ENCODE measurements around the gene PKP3.
"Not testable (repeated sequence)": the region's sequence is repeated elsewhere in the genome, so short reads cannot be mapped to it uniquely, and the experiment has no call there.

The PKP3 gene

GRCh38 chr11:384511-384910, 9.5 kb upstream of the PKP3 start:
- TF ChIP-seq CTCF (conservative IDR thresholded peaks at IDR 0.05) = no peak

GRCh38 chr11:385594-386351, 8.2 kb upstream of the PKP3 start:
- H3K27ac ChIP-seq = no peak overlapping the region

More at GRCh38 chr11:384511-384910, 9.5 kb upstream of the PKP3 start:
- H3K27ac ChIP-seq = no peak overlapping the region

GRCh38 chr11:386483-386882, 7.5 kb upstream of the PKP3 start:
- no peak for TF ChIP-seq CTCF (conservative IDR thresholded peaks at IDR 0.05)

More at GRCh38 chr11:385594-386351, 8.2 kb upstream of the PKP3 start:
- TF ChIP-seq CTCF (conservative IDR thresholded peaks at IDR 0.05) = no peak

GRCh38 chr11:387193-387793, 6.7 kb upstream of the PKP3 start:
- no peak for TF ChIP-seq CTCF (conservative IDR thresholded peaks at IDR 0.05)
- no peak overlapping the region for H3K27ac ChIP-seq

More at GRCh38 chr11:386483-386882, 7.5 kb upstream of the PKP3 start:
- H3K27ac ChIP-seq = no peak overlapping the region

GRCh38 chr11:389369-389768, 4.6 kb upstream of the PKP3 start:
- not testable (repeated sequence) for H3K27ac ChIP-seq

GRCh38 chr11:390175-390574, 3.8 kb upstream of the PKP3 start:
- H3K27ac ChIP-seq = no peak overlapping the region
- TF ChIP-seq CTCF (conservative IDR thresholded peaks at IDR 0.05) = no peak

GRCh38 chr11:391117-392017, 2.6 kb upstream of the PKP3 start:
- no peak for TF ChIP-seq CTCF (conservative IDR thresholded peaks at IDR 0.05)
- no peak overlapping the region for H3K27ac ChIP-seq

Data from VCaP (cell line).